AG04450 (cell line): ENCODE data around the gene FBXL17. TPM values are rescaled to one million over a fixed set of nuclear protein-coding genes. Genes with fewer than 3 reads are reported as not detected.

Source experiments
- CTCF ChIA-PET: fragments of 300-600, 350-600 bp; formaldehyde crosslinking; extraction: SDS; loops from one replicate; lab custom pipeline; 2022; ENCODE audit warnings: antibody characterized with exemption, inconsistent platforms; lab: Charles Lee
- POLR2A ChIA-PET: fragments of 350-600 bp; formaldehyde crosslinking; extraction: SDS; loops from one replicate; lab custom pipeline; 2021; ENCODE audit warnings: antibody characterized with exemption, inconsistent platforms; lab: Yijun Ruan, JAX
- DNase-seq: peaks from one replicate; pipeline ENCODE4 v3.0.0-alpha.2; 2011; ENCODE audit warnings: low read depth, low spot score
- H3K27ac ChIP-seq: one replicate; pipeline ENCODE4 v1.5.1; 2012; ENCODE audit warnings: low read depth, low read length, control low read depth
- H3K27me3 ChIP-seq: one replicate; pipeline ENCODE4 v1.6.0; 2012; ENCODE audit warnings: low read length; ENCODE audit not compliant: control insufficient read depth, insufficient read depth
- H3K4me3 ChIP-seq: 2 replicates; pipeline ENCODE4 v1.5.1; 2011; ENCODE audit warnings: mild to moderate bottlenecking, low read depth, low read length, control low read depth
- H3K9me3 ChIP-seq: 2 replicates; pipeline ENCODE4 v1.5.1; 2012; ENCODE audit warnings: low read length; ENCODE audit not compliant: control insufficient read depth, insufficient read depth
- CTCF ChIP-seq: IDR thresholded peaks from 2 replicates; pipeline ENCODE4 v1.5.1; 2011; ENCODE audit warnings: low read depth, low read length, control low read depth, inconsistent platforms
- polyA plus RNA-seq: library from polyadenylated mRNA; depleted of rRNA; stranded (reverse); fragments of >200 nt; gene quantifications from 2 replicates; pipeline ENCODE4 v1.2.3, GENCODE V29; 2011

The FBXL17 gene
- polyA plus RNA-seq, 1 experiment: 9.4 TPM

GRCh38 chr5:107957051-107957450 lies 424.8 kb downstream of the FBXL17 start:
- CTCF ChIA-PET: no interaction called here
- no peak for TF ChIP-seq CTCF
- Histone ChIP-seq H3K9me3 (no peaks in the 10 kb centered on the region), H3K27me3 (no peaks in the 10 kb centered on the region), H3K4me3 (no peak overlapping the region), H3K27ac (no peak overlapping the region)
- POLR2A ChIA-PET: no interaction called here
- no peak for DNase-seq

- POLR2A ChIA-PET: no interaction called here
- Histone ChIP-seq H3K9me3 (no peaks in the 10 kb centered on the region), H3K27me3 (no peaks in the 10 kb centered on the region), H3K27ac (no peak overlapping the region), H3K4me3 (no peak overlapping the region)
- DNase-seq: no peak
- no peak for TF ChIP-seq CTCF
- CTCF ChIA-PET: no interaction called here
Observed at GRCh38 chr5:107955321-107955720, 426.6 kb downstream of the FBXL17 start.

- Histone ChIP-seq H3K27ac (no peak overlapping the region), H3K9me3 (no peaks in the 10 kb centered on the region), H3K27me3 (no peaks in the 10 kb centered on the region), H3K4me3 (no peak overlapping the region)
- TF ChIP-seq CTCF: no peak
- ChIA-PET POLR2A (no interaction called here), CTCF (no interaction called here)
- DNase-seq: no peak
Observed at GRCh38 chr5:107954254-107954653, 427.6 kb downstream of the FBXL17 start.

GRCh38 chr5:107952450-107952849 lies 429.4 kb downstream of the FBXL17 start:
- Histone ChIP-seq H3K9me3 (no peaks in the 10 kb centered on the region), H3K27me3 (no peaks in the 10 kb centered on the region), H3K27ac (no peak overlapping the region), H3K4me3 (no peak overlapping the region)
- POLR2A ChIA-PET: interaction anchor here (0.6 kb wide), 1 partner anchor 148 kb away, joined by 6 read pairs; no protein-coding TSS in a partner anchor
- no peak for DNase-seq
- CTCF ChIA-PET: no interaction called here
- no peak for TF ChIP-seq CTCF

- TF ChIP-seq CTCF: no peak
Observed at GRCh38 chr5:107951309-107951708, 430.6 kb downstream of the FBXL17 start.

More at GRCh38 chr5:107951309-107951708, 430.6 kb downstream of the FBXL17 start:
- Histone ChIP-seq H3K27ac (no peak overlapping the region), H3K9me3 (no peaks in the 10 kb centered on the region), H3K27me3 (no peaks in the 10 kb centered on the region), H3K4me3 (no peak overlapping the region)
- DNase-seq: no peak
- POLR2A ChIA-PET: no interaction called here
- CTCF ChIA-PET: no interaction called here
